Activated naive CD4-positive, alpha-beta T cell treated with anti-CD3 and anti-CD28 coated beads, Interleukin-2, amount 10 ng/mL, durations not matched to agents 7 days and 5 days (primary cell): ENCODE measurements around the gene VN1R5.

Source experiments
- CTCF ChIA-PET: fragments of 350-600 bp; sonication (Branson Sonifier 250); formaldehyde crosslinking; loops from one replicate; lab custom pipeline; 2021; ENCODE audit warnings: antibody characterized with exemption; lab: Charles Lee
- DNase-seq: peaks from one replicate; pipeline ENCODE4 v3.0.0-alpha.2; 2020
- H3K27ac Mint-ChIP-seq: one replicate; pipeline ENCODE4 v1.8.0; 2021; ENCODE audit warnings: mild to moderate bottlenecking, moderate library complexity, mixed read lengths
- H3K27me3 Mint-ChIP-seq: one replicate; pipeline ENCODE4 v1.8.0; 2021; ENCODE audit warnings: mild to moderate bottlenecking, mixed read lengths
- H3K36me3 Mint-ChIP-seq: one replicate; pipeline ENCODE4 v1.8.0; 2021; ENCODE audit warnings: mixed read lengths
- H3K4me1 Mint-ChIP-seq: one replicate; pipeline ENCODE4 v1.8.0; 2021; ENCODE audit warnings: mixed read lengths
- H3K4me3 Mint-ChIP-seq: one replicate; pipeline ENCODE4 v1.8.0; 2021; ENCODE audit warnings: mild to moderate bottlenecking, moderate library complexity, mixed read lengths
- H3K9me3 Mint-ChIP-seq: one replicate; pipeline ENCODE4 v1.8.0; 2021; ENCODE audit warnings: mixed read lengths

The VN1R5 gene

DNA sequence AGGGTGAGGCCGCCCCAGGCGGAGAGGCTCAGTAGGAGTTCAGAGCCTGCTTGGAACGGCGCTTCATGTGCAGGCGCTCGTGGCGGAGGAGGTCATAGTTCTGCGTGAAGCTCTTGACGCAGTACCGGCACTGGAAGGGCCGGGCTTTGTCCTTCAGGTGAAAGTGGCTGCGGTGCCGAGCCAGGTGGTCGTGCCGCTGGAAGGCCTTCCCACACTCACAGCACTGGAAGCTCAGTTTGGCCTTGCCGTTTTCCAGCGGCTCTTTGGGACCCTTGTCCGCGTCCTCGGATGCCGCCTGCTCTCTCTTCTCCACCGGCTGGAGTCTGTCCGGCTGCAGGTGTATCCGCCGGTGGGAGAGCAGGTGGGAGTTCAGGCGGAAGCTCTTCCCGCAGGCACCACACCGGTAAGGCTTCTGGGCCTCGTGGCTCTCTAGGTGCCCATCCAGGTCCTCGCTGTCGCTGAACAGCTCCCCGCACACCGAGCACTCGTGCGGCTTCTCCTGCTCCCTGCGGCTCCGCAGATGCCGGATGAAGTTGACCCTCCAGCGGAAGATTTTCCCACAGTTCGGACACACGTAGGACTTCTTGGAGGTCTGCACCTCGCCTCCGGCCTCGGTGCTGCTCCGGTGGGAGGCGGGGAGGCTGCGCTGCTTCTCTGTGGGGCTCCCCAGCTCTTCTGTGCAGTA lies 44.8 kb downstream of the VN1R5 start:
- CTCF ChIA-PET = no interaction called here
- H3K4me3 Mint-ChIP-seq = no peak overlapping the region
- H3K27ac Mint-ChIP-seq = no peak overlapping the region
- no peak for DNase-seq
- H3K4me1 Mint-ChIP-seq = peaks cover 3% of the 10 kb centered on the region
- peaks cover 7% of the 10 kb centered on the region for H3K36me3 Mint-ChIP-seq
- H3K9me3 Mint-ChIP-seq = no peaks in the 10 kb centered on the region
- no peaks in the 10 kb centered on the region for H3K27me3 Mint-ChIP-seq

DNA sequence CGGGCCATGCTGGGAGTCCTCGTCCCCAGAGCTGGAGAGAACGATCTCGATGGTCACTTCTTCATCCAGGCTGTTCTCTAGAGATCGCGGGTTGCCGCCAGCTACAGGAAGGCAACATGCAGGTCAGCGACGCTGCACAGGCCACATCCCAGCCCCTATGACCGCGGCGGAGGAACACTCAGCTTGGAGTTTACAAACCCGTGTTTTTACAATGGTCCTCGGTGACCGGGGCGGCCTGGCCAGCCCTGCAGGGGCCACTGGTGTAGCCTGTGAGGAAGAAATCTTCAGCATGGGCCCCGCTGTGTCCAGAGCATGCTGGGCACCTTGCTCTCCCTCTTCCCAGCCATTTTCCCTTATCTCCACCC lies 45.3 kb downstream of the VN1R5 start:
- no peak for DNase-seq
- CTCF ChIA-PET = no interaction called here
- Mint-ChIP-seq H3K4me3 (no peak overlapping the region), H3K36me3 (peaks cover 9% of the 10 kb centered on the region), H3K9me3 (no peaks in the 10 kb centered on the region), H3K4me1 (peaks cover 3% of the 10 kb centered on the region), H3K27me3 (no peaks in the 10 kb centered on the region), H3K27ac (no peak overlapping the region)

DNA sequence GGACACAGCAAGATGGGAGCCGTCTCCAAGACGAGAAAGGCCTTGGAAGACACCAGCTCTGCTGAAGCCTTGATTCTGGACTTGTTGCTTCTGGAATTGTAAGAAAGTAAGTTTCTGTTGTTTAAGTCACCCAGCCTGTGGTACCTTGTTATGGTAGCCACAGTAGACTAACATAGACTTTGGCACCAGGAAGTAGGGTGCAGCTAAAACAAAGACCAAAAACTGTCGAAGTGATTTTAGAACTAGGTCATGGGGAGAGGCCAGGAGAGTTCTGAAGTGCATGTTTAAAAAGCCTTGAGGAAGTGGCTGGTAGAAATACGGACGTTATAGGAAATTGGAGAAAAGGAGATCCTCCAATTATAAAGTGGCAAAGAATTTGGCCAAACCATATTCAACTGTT lies 47.3 kb downstream of the VN1R5 start:
- peaks cover 9% of the 10 kb centered on the region for H3K36me3 Mint-ChIP-seq
- H3K4me1 Mint-ChIP-seq = no peaks in the 10 kb centered on the region
- H3K27me3 Mint-ChIP-seq = no peaks in the 10 kb centered on the region
- no peak overlapping the region for H3K27ac Mint-ChIP-seq
- no peak for DNase-seq
- CTCF ChIA-PET = no interaction called here
- H3K9me3 Mint-ChIP-seq = no peaks in the 10 kb centered on the region
- H3K4me3 Mint-ChIP-seq = no peak overlapping the region

DNA sequence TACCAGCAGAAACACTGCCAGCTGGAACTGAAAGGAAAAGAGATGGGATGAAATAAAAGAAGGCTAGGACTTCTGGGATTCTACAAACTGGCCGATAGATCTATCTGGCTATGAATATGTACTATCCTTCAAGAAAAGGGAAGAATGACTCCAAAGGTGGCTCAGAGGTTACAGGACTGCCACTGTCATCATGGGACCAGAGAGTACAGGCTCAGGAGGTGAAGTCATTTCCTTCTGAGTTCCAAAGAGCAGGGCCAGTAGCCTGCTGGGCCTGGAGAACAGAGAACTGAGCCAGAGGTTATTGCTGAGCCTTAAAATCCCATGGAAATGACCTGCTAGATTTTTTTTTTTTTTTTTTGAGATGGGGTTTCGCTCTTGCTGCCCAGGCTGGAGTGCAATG lies 48.2 kb downstream of the VN1R5 start:
- H3K9me3 Mint-ChIP-seq = no peaks in the 10 kb centered on the region
- H3K36me3 Mint-ChIP-seq = peaks cover 9% of the 10 kb centered on the region
- CTCF ChIA-PET = no interaction called here
- DNase-seq = no peak
- no peaks in the 10 kb centered on the region for H3K4me1 Mint-ChIP-seq
- H3K27me3 Mint-ChIP-seq = no peaks in the 10 kb centered on the region
- no peak overlapping the region for H3K27ac Mint-ChIP-seq
- H3K4me3 Mint-ChIP-seq = no peak overlapping the region
